Esophagus squamous epithelium (tissue), 4 donors: ENCODE measurements around the gene CROCC.

ENCODE experiments used
- CTCF ChIP-seq, 6 experiments: fragments of 450-650 bp in 4 of 6; fragments of 200-600 bp in 2 of 6; sonication (generic) in 2 of 6; IDR thresholded peaks; one replicate each; pipeline ENCODE4 v1.5.1; 2016 to 2019; ENCODE audit warnings: antibody characterized with exemption in 6 of 6, mild to moderate bottlenecking in 4 of 6, moderate library complexity in 4 of 6
- POLR2A ChIP-seq, 4 donors: fragments of 450-650 bp; IDR thresholded peaks; one replicate each; pipeline ENCODE4 v1.6.1; 2017; ENCODE audit warnings: antibody characterized with exemption in 4 of 4, mild to moderate bottlenecking in 4 of 4, moderate library complexity in 3 of 4

GRCh38 chr1:16956775-16957174 is 35.0 kb downstream of the CROCC start:
- TF ChIP-seq POLR2A (IDR thresholded peaks at IDR 0.05) (no peak), CTCF (IDR thresholded peaks at IDR 0.05) (no peak)
